HG03139 (cell line): Measurements from ENCODE around the gene ZFP36L1.

Experiments
- ATAC-seq: cut with Tn5 transposase; IDR thresholded peaks from one replicate; pipeline ENCODE4 v1.9.1; 2021; ENCODE audit not compliant: unreplicated experiment

ZFP36L1 gene, protein sequence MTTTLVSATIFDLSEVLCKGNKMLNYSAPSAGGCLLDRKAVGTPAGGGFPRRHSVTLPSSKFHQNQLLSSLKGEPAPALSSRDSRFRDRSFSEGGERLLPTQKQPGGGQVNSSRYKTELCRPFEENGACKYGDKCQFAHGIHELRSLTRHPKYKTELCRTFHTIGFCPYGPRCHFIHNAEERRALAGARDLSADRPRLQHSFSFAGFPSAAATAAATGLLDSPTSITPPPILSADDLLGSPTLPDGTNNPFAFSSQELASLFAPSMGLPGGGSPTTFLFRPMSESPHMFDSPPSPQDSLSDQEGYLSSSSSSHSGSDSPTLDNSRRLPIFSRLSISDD

GRCh38 chr14:68792979-68793733, at the start of gene ZFP36L1:
TSS of gene ZFP36L1 (minus strand) at chr14:68793067. CDS start at chr14:68792938, 129 bp downstream.
- ATAC-seq, result no peak

GRCh38 chr14:68842298-68842697, 49.4 kb upstream of the ZFP36L1 start:
- no peak for ATAC-seq

DNA sequence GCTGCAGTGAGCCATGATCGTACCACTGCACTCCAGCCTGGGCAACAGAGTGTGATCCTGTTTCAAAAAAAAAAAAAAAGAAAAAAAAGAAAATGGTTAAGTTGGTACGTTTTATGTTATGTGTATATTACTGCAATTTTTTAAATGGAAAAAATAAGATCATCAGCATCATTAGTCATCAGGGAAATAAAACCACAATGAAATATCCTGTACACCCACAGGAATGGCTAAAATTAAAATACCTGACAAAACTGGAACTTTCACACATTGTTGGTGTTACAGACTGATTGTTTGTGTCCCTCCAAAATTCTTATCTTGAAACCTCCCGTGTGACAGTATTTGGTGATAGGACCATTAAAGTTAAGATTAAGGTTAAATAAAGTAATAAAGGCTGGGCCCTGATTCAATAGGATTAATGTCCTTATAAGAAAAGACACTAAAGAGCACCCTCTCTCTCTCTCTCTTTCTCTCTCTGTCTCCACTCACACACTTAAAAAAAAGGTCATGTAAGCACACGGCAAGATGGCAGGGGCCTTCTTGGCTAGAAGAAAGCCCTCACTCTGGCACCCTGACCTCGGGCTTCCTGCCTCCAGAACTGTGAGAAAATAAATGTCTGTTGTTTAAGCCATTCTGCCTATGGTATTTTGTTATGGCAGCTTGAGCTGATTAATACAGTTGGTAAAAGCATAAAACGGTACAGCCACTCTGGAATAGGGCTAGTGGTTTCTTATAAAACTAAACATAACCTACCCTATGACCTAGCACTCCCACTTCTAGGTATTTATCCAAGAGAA, 48.3 kb upstream of the ZFP36L1 start:
- ATAC-seq, result no peak

DNA sequence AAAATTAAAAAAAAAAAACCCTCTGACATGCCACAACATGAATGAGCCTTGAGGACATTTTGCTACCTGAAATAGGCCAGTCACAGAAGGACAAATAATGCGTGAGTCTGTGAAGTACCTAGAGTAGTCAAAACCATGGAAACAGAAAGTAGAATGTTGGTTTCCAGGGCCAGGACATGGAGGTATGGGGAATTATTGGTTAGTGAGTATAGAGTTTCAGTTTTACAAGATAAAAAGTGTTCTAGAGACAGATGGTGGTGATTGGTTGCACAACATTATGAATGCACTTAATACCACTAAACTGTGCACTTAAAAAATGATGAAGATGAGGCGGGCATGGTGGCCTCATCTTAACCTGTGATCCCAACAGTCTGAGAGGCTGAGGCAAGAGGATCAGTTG, 47.6 kb upstream of the ZFP36L1 start:
- no peak for ATAC-seq

DNA sequence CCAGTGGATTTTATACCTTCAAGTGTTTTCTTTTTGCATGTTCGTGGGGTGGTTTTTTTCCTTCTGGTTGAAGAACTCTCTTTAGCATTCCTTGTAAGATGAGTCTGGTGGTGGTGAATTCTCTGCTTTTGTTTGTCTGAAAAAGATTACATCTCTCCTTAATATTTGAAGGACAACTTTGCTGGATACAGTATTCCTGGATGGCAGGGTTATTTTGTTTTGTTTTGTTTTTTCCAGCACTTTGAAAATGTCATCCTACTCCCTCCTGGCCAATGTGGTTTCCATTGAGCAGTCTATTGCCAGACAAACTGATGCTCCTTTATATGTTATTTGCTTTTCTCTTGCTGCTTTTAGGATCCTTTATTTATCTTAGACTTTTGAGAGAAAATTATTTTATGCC, 43.2 kb upstream of the ZFP36L1 start:
- no peak for ATAC-seq

- ATAC-seq, result no peak
Observed at GRCh38 chr14:68834816-68835215, 41.9 kb upstream of the ZFP36L1 start.

DNA sequence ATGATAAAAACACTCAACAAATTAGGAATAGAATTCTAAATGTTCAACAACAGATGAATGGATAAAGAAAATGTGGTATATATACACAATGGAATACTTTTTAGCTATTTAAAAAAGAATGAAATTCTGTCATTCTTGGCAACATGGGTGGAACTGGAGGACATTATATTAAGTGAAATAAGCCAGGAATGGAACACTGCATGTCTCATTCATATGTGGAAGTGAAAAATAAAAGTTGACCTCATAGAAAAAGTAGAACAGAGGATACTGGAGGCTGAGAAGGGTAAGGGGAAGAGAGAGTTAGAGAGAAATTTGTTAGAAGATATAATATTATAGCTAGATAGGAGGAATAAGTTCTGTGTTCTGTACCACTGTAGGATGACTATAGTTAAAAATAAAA, 35.8 kb upstream of the ZFP36L1 start:
- ATAC-seq, result no peak

GRCh38 chr14:68825729-68826128, 32.9 kb upstream of the ZFP36L1 start:
- ATAC-seq, result no peak

- no peak for ATAC-seq
Observed at GRCh38 chr14:68824517-68825347, 31.9 kb upstream of the ZFP36L1 start.

GRCh38 chr14:68824207-68824516, 31.3 kb upstream of the ZFP36L1 start:
- no peak for ATAC-seq

DNA sequence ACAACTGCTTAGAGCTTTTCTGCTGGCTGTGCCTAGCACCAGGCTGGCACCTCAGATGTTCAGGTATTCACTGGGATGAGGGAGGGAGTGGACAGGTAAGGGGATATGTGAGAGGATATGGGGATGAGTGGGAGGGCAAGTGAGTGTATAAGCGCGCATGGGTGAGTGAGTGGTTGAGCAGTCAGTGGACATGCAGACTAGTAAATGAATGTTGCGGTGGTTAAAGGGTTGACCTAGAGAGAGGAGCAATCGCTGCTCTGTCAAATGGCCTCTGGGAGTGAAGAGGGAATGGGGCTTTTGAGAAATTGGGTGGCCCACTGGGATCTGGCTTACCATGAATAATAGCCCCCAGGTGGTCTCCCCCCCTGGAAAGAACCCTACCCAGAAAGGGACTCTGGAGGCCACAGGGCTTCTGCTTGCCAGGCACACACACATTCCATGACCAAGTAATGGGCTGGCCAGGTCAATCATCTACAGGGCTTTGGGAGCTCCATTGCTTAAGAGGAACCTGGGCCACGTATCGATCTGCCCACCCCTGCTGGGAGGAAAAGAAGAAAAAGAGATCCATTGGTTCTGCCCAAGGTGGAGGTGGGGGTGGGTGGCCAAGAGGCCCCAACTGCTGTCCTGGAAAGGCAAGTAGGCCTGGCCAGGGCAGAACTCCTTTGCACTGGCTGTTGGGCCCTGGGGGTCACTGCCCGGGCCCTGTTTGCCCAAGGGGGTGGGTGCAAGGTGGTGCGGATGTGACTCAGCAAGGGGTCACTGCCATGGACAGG, 30.8 kb upstream of the ZFP36L1 start:
- no peak for ATAC-seq

DNA sequence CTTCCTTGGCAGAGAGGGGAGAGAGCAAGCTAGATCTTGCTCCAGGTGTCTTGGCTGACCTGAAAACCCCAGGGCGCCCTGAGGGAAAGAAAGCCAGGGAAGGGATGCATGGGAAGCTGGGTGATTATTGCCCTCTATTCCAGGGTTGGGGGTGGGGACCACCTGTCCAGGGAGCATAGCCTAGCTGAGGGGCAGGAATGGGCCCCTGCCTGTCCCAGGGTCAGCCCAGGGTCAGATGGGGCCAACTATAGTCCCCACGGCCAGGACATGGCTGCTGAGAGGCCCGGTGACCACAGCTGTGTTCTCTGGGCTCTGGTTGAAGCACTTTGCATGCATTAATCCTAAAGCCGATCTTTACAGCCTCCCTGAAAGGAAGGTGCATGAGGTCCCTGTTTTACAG, 30.1 kb upstream of the ZFP36L1 start:
- ATAC-seq, result no peak

- ATAC-seq, result peak; percentile 62
Observed at GRCh38 chr14:68822132-68822651, 29.3 kb upstream of the ZFP36L1 start.

DNA sequence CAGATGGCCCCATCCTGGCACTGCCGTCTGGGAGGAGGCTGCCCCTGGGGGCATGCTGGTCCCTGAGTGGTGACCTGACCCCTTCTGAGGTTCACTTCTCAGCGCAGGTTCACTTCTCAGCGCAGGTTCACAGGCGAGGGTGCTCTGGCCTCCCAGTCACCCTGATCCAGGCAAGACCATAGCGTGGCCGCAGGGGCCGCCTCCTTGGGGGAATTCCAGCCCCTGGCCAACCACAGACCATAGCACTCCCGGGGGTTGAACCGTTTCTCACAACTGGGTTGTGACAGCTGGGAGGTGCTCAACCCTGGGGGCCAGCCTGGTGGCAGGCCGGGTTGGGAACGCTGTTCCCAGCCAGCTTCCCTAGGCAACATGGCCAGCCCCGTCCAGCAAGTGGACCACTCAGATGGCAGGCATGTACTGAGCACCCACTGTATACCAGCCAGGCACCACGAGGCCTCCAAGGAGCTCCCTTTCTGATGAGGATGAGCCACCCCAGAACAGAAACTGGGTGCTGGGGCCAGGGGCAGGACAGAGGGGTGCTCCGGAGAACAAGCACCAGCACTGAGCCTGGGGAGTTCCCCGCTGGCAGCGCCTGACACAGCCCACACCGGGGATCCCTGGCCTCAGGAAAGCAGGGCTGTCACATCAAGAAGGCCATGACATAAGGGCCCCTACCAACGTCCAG, 28.3 kb upstream of the ZFP36L1 start:
- ATAC-seq, result no peak

DNA sequence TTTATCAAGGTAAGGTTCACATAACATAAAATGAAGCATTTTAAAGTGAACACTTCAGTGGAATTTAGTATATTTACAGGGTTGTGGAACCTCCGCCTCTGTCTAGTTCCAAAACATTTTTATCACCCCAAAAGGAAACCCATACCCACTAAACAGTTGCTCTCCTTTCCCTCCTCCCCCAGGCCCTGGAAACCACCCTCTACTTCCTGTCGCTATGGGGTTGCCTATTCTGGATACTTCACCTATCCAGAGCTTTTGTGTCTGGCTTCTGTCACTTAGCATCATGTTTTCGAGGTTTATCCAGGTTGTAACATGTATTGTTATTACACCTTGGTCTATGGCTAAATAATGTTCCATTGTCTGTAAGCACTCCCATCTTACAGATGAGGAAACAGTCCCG, 27.7 kb upstream of the ZFP36L1 start:
- no peak for ATAC-seq

GRCh38 chr14:68820119-68820518, 27.3 kb upstream of the ZFP36L1 start:
- no peak for ATAC-seq

DNA sequence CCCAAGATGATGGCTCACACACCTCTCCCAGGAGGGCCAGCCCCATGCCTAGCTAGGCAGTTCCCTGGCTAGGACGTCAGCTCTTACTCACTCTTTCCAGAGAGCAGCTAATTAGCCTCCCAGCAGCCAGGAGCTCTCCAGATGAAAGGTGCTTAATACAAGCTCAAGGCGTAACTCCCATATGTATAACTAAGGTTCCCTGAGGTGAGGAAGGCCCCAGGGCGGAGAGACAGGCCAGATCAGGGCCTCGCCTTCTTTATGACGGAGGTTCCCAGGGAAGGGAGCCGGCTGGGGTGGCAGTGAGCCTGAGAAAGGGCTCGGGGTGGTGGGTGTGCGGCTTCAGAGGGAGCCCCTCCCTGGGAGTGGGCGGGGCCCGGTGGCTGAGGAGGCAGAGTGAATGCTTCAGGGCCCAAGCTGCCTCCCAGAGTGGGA, 26.4 kb upstream of the ZFP36L1 start:
- no peak for ATAC-seq

DNA sequence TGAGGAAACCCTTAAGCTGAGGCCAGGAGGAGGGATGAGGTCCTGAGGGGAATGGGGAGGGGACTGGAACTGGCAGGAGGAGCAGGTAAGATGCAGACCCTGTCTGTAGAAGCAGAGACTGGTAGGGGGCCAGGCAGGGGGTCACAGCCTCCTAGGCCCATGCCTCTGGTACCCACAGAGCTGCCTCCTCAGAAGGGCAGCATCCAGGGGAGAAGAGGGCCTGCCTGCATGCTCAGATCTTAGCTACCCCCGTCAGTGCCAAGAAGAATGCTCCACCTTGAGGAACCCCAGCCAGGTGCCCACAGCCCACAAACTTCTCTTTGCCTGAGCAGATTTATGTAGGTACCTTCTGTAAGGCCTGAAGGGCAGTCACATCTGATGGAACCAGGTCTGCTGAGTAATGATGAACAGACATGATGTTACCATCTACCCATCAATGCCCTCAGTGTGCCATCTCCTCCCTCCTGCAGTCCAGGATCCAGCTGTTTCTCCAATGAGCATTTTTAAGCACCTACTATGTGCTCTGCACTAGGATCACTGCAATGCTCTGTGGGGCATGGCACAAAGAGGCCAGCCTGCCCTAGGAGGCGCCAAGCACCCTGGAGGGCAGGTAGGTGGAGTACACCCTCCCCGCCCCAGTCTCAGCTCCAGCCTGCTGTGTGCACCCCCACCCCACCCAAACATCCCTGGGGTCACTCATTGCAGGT, 24.8 kb upstream of the ZFP36L1 start:
- ATAC-seq, result no peak

GRCh38 chr14:68816943-68817430, 24.1 kb upstream of the ZFP36L1 start:
- ATAC-seq, result no peak
